ENCODE data around the gene HERC3.

Gene HERC3

DNA sequence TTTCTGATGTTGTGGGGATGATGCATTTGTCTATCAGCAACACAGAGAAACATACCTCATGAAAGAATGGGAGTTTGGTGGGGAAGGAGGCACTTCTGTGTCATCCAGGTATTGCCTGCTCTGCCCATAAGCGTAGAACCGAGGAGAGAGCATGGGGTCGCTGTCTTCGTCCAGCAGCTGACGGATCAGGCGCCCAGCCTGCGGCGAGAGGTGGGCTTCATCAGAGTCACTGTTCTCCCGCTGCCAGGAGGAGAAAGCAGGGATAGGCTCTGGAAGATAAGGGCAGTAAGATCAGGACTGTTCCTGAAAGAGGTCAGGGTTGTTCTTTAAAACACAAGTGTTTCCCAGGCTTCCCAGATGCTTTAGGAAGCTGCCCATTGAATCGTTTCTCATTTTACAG lies 158.1 kb downstream of the HERC3 start:
- CTCF ChIA-PET: no interaction called here
- no peak overlapping the region for H3K4me3 ChIP-seq (ENCODE audit: low read depth, low read length)
- POLR2A ChIA-PET: no interaction called here
- TF ChIP-seq, protein P1, sequence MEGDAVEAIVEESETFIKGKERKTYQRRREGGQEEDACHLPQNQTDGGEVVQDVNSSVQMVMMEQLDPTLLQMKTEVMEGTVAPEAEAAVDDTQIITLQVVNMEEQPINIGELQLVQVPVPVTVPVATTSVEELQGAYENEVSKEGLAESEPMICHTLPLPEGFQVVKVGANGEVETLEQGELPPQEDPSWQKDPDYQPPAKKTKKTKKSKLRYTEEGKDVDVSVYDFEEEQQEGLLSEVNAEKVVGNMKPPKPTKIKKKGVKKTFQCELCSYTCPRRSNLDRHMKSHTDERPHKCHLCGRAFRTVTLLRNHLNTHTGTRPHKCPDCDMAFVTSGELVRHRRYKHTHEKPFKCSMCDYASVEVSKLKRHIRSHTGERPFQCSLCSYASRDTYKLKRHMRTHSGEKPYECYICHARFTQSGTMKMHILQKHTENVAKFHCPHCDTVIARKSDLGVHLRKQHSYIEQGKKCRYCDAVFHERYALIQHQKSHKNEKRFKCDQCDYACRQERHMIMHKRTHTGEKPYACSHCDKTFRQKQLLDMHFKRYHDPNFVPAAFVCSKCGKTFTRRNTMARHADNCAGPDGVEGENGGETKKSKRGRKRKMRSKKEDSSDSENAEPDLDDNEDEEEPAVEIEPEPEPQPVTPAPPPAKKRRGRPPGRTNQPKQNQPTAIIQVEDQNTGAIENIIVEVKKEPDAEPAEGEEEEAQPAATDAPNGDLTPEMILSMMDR (IDR thresholded peaks at IDR 0.05; ENCODE audit: insufficient read depth, low read length, missing control alignments): no peak
- no peak for DNase-seq (ENCODE audit: low read depth, low spot score)

DNA sequence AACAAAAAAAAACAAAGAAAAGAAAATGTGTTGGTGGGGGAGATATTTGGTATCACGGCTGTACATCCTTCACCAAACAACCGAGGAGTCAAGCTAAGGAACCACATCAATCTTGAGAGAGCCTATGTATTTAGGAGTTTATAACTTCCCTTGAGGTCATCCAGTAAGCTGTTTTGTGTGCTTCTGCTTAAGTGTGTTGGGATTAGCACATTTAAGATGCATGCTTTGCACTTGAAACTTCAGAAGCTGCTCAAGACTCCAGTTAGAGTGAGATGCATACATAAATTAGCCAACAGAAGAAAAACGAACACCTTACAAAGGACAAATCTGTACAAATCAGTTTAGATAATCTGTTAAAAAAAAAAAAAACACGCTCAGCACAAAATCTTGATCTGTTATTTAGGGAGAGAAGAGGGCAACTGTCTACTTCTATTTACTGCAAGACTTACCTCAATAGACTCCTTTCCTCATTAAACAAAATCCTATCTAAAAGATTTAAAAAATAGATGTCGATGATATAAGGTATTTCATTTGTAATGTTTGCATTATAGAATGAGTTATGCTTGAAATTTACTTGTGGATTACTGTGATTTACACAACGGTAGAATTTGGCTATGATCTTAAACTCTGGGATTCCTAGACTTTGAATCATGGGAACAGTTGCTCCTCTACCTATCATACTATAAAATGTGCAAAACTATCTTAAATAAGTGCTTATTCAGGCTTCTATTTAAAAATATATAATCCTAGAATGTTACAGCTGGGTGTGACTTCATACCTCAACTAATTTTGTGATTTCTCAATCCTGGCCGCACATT lies 159.2 kb downstream of the HERC3 start:
- no peak overlapping the region for H3K4me3 ChIP-seq (ENCODE audit: low read depth, low read length)
- no peak for DNase-seq (ENCODE audit: low read depth, low spot score)
- ChIA-PET CTCF (interaction anchor here (0.9 kb wide), 1 partner anchor 16 kb away, joined by 3 read pairs; no protein-coding TSS in a partner anchor), POLR2A (no interaction called here)
- TF ChIP-seq, protein P1 (IDR thresholded peaks at IDR 0.05; ENCODE audit: insufficient read depth, low read length, missing control alignments): no peak

DNA sequence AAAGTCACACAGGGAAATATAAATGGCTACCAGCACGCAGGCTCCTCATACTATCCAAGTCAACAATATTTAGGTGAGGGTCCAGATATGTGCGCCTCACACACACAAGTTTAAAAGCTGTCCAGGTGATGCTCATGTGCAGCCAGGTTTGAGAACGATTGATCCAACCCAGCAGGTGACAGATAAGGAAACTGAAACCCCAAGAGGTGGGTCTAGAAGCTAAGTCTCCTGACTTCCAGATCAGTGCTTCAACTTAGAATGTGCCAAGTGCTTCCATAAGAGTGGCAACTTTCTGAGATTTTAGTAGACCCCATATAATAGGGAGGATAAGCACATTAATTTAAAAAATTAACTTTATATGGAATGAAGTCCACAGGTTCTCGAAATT lies 159.8 kb downstream of the HERC3 start:
- POLR2A ChIA-PET: no interaction called here
- TF ChIP-seq, protein P1 (IDR thresholded peaks at IDR 0.05; ENCODE audit: insufficient read depth, low read length, missing control alignments): no peak
- DNase-seq (ENCODE audit: low read depth, low spot score): no peak
- CTCF ChIA-PET: interaction anchor here (1.1 kb wide), 1 partner anchor 46 kb away, joined by 3 read pairs; no protein-coding TSS in a partner anchor
- H3K4me3 ChIP-seq (ENCODE audit: low read depth, low read length): no peak overlapping the region

DNA sequence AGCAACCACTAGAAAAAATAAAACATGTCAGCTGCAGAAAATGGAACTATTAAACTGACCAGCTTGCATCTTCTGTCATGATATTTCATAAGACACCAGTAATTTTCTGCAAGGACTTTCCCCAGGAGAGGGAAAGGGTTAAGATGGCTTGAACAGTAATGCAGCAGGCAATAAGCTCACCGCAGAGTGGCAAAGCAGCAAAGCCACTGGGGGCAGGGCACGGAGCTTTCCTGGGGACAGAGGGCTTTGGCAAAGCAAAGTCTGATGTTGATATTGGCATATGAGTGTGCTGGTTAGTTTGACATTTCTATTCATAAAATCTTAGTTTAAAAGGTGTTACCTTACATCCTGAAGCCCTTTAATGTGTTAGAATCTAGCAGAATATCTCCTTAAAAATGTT lies 160.5 kb downstream of the HERC3 start:
- CTCF ChIA-PET: interaction anchor here (0.8 to 1.1 kb wide), 2 partner anchors 12 to 47 kb away, joined by 3 read pairs; no protein-coding TSS in a partner anchor
- H3K4me3 ChIP-seq (ENCODE audit: low read depth, low read length): no peak overlapping the region
- DNase-seq (ENCODE audit: low read depth, low spot score): no peak
- TF ChIP-seq, protein P1 (IDR thresholded peaks at IDR 0.05; ENCODE audit: insufficient read depth, low read length, missing control alignments): no peak
- POLR2A ChIA-PET: no interaction called here

DNA sequence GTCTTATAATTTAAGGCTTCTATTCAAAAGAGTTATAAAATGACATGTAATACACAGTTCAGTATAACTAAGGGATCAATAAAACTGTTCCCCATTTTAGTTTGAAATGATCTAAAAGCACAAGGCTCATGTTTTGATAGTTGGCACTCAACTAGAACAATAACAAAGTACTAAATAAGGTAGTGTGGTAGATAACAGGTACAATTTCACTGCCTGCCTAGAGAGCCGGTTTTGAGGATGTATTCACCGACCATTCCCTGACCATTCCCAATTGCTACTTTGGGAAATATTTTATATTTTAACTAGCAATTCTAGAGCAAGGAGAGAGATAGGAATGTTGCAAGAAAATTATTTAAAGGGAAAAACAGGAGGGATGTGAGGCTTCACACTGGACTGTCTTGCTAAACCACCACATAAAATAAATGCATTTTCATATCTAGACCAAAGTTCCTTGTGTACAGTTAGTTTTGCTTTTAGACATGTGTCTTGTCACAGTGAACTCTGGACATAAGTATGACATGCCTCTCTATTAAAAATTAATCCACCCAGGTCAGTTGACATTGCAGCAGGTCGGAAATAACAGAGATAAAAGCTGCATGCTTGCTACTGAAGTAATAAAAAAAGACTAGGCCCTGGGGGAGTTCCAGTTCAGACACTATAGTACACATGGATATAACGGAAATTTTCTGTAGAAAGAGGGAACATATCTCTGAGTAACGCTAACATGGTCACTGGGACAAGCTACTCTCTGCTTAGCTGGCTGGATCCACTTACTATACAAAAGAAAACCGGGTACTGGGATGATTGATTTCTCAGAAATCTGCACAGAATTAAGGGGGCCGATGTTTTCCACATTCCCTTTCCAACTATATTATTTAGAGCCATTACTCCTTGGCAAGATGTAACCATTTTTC lies 161.6 kb downstream of the HERC3 start:
- TF ChIP-seq, protein P1 (IDR thresholded peaks at IDR 0.05; ENCODE audit: insufficient read depth, low read length, missing control alignments): no peak
- DNase-seq (ENCODE audit: low read depth, low spot score): no peak
- no peak overlapping the region for H3K4me3 ChIP-seq (ENCODE audit: low read depth, low read length)
- ChIA-PET CTCF (interaction anchor here (1.0 to 1.2 kb wide), 3 partner anchors 37 to 215 kb away, joined by 3 to 5 read pairs (median 3); no protein-coding TSS in a partner anchor), POLR2A (no interaction called here)

DNA sequence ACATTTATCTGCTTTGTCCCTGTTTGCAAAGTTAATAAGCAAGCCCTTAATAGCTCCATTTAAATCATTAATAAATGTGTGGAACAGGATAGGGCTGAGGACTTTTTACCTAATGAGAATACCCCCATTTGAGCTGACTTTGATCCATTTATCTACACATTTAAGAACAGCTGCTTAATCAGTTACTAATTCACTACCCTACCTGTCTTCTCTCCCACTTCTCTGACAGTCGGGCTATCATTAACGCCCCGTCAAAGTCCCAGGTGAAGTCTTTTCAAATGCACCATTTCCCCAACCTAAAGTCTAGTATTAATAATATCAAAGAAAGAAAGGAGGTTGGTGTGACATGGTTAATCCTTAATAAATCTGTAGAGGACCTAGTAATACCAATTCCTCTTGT lies 162.5 kb downstream of the HERC3 start:
- no peak for DNase-seq (ENCODE audit: low read depth, low spot score)
- no peak overlapping the region for H3K4me3 ChIP-seq (ENCODE audit: low read depth, low read length)
- ChIA-PET POLR2A (no interaction called here), CTCF (interaction anchor here (1.0 to 1.2 kb wide), 3 partner anchors 36 to 215 kb away, joined by 3 to 5 read pairs (median 3); no protein-coding TSS in a partner anchor)
- TF ChIP-seq, protein P1 (IDR thresholded peaks at IDR 0.05; ENCODE audit: insufficient read depth, low read length, missing control alignments): no peak

Data from AG04449 (cell line).